Prostate gland (tissue), 2 donors: ENCODE results near the gene ST3GAL6. TPM values are rescaled to one million over a fixed set of nuclear protein-coding genes. Genes with fewer than 3 reads are reported as not detected.

ENCODE experiments used
- DNase-seq: peaks from one replicate; pipeline ENCODE4 v3.0.0-alpha.2; 2019; ENCODE audit warnings: low spot score
- H3K27ac ChIP-seq, 2 donors: fragments of 200-600 bp; sonication (generic); 2 replicates each; pipeline ENCODE4 v1.5.1; 2017 to 2019
- H3K27me3 ChIP-seq: fragments of 200-600 bp; sonication (generic); replicated peaks from 2 replicates; pipeline ENCODE4 v1.5.1; 2019; ENCODE audit not compliant: insufficient read depth
- H3K36me3 ChIP-seq, 2 donors: fragments of 200-600 bp; sonication (generic); 1 replicate in 1 of 2; 2 replicates in 1 of 2; pipeline versions ENCODE4 v1.5.1 to v1.8.1; 2017 to 2019
- H3K4me1 ChIP-seq: fragments of 200-600 bp; sonication (generic); replicated peaks from 2 replicates; pipeline ENCODE4 v1.5.1; 2019
- H3K4me3 ChIP-seq, 2 donors: fragments of 200-600 bp; sonication (generic); 2 replicates each; pipeline ENCODE4 v1.5.1; 2017 to 2019
- H3K9me3 ChIP-seq: fragments of 200-600 bp; sonication (generic); 2 replicates; pipeline ENCODE4 v1.5.1; 2017
- CTCF ChIP-seq, 4 experiments: fragments of 200-600 bp in 2 of 4; fragments of 450-650 bp in 2 of 4; sonication (generic) in 2 of 4; IDR thresholded peaks; 1 replicate in 3 of 4; 2 replicates in 1 of 4; pipeline ENCODE4 v1.5.1; 2016 to 2019; ENCODE audit warnings: antibody characterized with exemption in 4 of 4, mild to moderate bottlenecking in 2 of 4, moderate library complexity in 2 of 4
- POLR2A ChIP-seq: fragments of 450-650 bp; IDR thresholded peaks from one replicate; pipeline ENCODE4 v1.6.1; 2016; ENCODE audit warnings: antibody characterized with exemption, mild to moderate bottlenecking
- POLR2AphosphoS5 ChIP-seq: sonication (generic); formaldehyde crosslinking; IDR thresholded peaks from one replicate; pipeline ENCODE4 v1.6.1; 2017; ENCODE audit warnings: antibody characterized with exemption
- WGBS: methylation state at CpG from one replicate; pipeline ENCODE4 v1.1.5; 2018; 5-methylcytosine and 5-hydroxymethylcytosine counted together
- intact Hi-C: fragments of 100-400 bp; cut with DNase I; formaldehyde crosslinking; loops from one replicate; pipeline ENCODE4 v1.14.2; 2022
- total RNA-seq, 2 donors: library from RNA; depleted of rRNA; stranded (reverse); fragments of >200 nt; gene quantifications; one replicate each; pipeline ENCODE4 v1.1.0, GENCODE V29; 2016

Gene ST3GAL6
- total RNA-seq, 2 donors from 2014 or later: 7.1 to 10.6 TPM

GRCh38 chr3:98750276-98750919 lies 12.7 kb upstream of the ST3GAL6 start:
- Histone ChIP-seq H3K27ac (no peak overlapping the region), H3K9me3 (no peaks in the 10 kb centered on the region), H3K4me1 (no peaks in the 10 kb centered on the region), H3K4me3 (no peak overlapping the region), H3K27me3 (no peaks in the 10 kb centered on the region), H3K36me3 (no peaks in the 10 kb centered on the region)
- TF ChIP-seq CTCF (IDR thresholded peaks at IDR 0.05) (no peak), POLR2AphosphoS5 (no peak), POLR2A (no peak)
- DNase-seq: no peak
- 91% methylated on average over 1 of the region's 1 CpG for WGBS
- intact Hi-C loops: no loop called here

- no peak overlapping the region for H3K4me3 ChIP-seq
- no peak overlapping the region for H3K27ac ChIP-seq
- DNase-seq: no peak
- H3K36me3 ChIP-seq: no peaks in the 10 kb centered on the region
- 74% methylated on average over 3 of the region's 3 CpGs for WGBS
- TF ChIP-seq CTCF (IDR thresholded peaks at IDR 0.05) (no peak), POLR2AphosphoS5 (no peak), POLR2A (no peak)
- no peaks in the 10 kb centered on the region for H3K9me3 ChIP-seq
- H3K27me3 ChIP-seq: no peaks in the 10 kb centered on the region
- H3K4me1 ChIP-seq: no peaks in the 10 kb centered on the region
- intact Hi-C loops: no loop called here
These were observed 8.7 kb upstream of the ST3GAL6 start for GRCh38 chr3:98754483-98754882.

GRCh38 chr3:98755601-98756000 lies 7.5 kb upstream of the ST3GAL6 start:
- Histone ChIP-seq H3K36me3 (no peaks in the 10 kb centered on the region), H3K4me3 (no peak overlapping the region), H3K27ac (no peak overlapping the region), H3K4me1 (no peaks in the 10 kb centered on the region), H3K27me3 (no peaks in the 10 kb centered on the region), H3K9me3 (no peaks in the 10 kb centered on the region)
- intact Hi-C loops: no loop called here
- no peak for DNase-seq
- TF ChIP-seq POLR2AphosphoS5 (no peak), POLR2A (no peak), CTCF (IDR thresholded peaks at IDR 0.05) (no peak)
- WGBS: 82% methylated on average over 4 of the region's 4 CpGs

GRCh38 chr3:98759629-98760028 lies 3.5 kb upstream of the ST3GAL6 start:
- no peaks in the 10 kb centered on the region for H3K27me3 ChIP-seq
- no peak for DNase-seq
- no peaks in the 10 kb centered on the region for H3K4me1 ChIP-seq
- TF ChIP-seq CTCF (IDR thresholded peaks at IDR 0.05) (no peak), POLR2A (no peak), POLR2AphosphoS5 (no peak)
- no peak overlapping the region for H3K27ac ChIP-seq
- H3K9me3 ChIP-seq: no peaks in the 10 kb centered on the region
- 100% methylated on average over 2 of the region's 2 CpGs for WGBS
- H3K36me3 ChIP-seq: no peaks in the 10 kb centered on the region
- intact Hi-C loops: no loop called here
- H3K4me3 ChIP-seq: no peak overlapping the region

- intact Hi-C loops: no loop called here
- no peaks in the 10 kb centered on the region for H3K27me3 ChIP-seq
- no peak for DNase-seq
- H3K4me1 ChIP-seq: no peaks in the 10 kb centered on the region
- no peaks in the 10 kb centered on the region for H3K9me3 ChIP-seq
- no peak overlapping the region for H3K4me3 ChIP-seq
- TF ChIP-seq CTCF (IDR thresholded peaks at IDR 0.05): no peak
- TF ChIP-seq POLR2A: no peak
- no peak for TF ChIP-seq POLR2AphosphoS5
- H3K36me3 ChIP-seq: no peaks in the 10 kb centered on the region
- no peak overlapping the region for H3K27ac ChIP-seq
- WGBS: 66% methylated on average over 2 of the region's 2 CpGs
These were observed 1.4 kb upstream of the ST3GAL6 start for GRCh38 chr3:98761643-98762229.
